Prostate gland (tissue), 2 donors: ENCODE measurements around the gene CPNE2.

Experiments used
- POLR2AphosphoS5 ChIP-seq: sonication (generic); formaldehyde crosslinking; IDR thresholded peaks from one replicate; pipeline ENCODE4 v1.6.1; 2017; ENCODE audit warnings: antibody characterized with exemption
- TF ChIP-seq, protein P1 (sequence below), 4 experiments: fragments of 200-600 bp in 2 of 4; fragments of 450-650 bp in 2 of 4; sonication (generic) in 2 of 4; IDR thresholded peaks; 1 replicate in 3 of 4; 2 replicates in 1 of 4; pipeline ENCODE4 v1.5.1; 2016 to 2019; ENCODE audit warnings: antibody characterized with exemption in 4 of 4, mild to moderate bottlenecking in 2 of 4, moderate library complexity in 2 of 4

GRCh38 chr16:57138281-57138935 lies 46.0 kb downstream of the CPNE2 start:
- TF ChIP-seq, protein P1, sequence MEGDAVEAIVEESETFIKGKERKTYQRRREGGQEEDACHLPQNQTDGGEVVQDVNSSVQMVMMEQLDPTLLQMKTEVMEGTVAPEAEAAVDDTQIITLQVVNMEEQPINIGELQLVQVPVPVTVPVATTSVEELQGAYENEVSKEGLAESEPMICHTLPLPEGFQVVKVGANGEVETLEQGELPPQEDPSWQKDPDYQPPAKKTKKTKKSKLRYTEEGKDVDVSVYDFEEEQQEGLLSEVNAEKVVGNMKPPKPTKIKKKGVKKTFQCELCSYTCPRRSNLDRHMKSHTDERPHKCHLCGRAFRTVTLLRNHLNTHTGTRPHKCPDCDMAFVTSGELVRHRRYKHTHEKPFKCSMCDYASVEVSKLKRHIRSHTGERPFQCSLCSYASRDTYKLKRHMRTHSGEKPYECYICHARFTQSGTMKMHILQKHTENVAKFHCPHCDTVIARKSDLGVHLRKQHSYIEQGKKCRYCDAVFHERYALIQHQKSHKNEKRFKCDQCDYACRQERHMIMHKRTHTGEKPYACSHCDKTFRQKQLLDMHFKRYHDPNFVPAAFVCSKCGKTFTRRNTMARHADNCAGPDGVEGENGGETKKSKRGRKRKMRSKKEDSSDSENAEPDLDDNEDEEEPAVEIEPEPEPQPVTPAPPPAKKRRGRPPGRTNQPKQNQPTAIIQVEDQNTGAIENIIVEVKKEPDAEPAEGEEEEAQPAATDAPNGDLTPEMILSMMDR (IDR thresholded peaks at IDR 0.05) = no peak
- no peak for TF ChIP-seq POLR2AphosphoS5
